HK-2 (cell line): ENCODE measurements around the gene MCRIP2.

Experiments
- DNase-seq: peaks from one replicate; pipeline ENCODE4 v3.0.0-alpha.2; 2018; ENCODE audit not compliant: unreplicated experiment

MCRIP2 gene

DNA sequence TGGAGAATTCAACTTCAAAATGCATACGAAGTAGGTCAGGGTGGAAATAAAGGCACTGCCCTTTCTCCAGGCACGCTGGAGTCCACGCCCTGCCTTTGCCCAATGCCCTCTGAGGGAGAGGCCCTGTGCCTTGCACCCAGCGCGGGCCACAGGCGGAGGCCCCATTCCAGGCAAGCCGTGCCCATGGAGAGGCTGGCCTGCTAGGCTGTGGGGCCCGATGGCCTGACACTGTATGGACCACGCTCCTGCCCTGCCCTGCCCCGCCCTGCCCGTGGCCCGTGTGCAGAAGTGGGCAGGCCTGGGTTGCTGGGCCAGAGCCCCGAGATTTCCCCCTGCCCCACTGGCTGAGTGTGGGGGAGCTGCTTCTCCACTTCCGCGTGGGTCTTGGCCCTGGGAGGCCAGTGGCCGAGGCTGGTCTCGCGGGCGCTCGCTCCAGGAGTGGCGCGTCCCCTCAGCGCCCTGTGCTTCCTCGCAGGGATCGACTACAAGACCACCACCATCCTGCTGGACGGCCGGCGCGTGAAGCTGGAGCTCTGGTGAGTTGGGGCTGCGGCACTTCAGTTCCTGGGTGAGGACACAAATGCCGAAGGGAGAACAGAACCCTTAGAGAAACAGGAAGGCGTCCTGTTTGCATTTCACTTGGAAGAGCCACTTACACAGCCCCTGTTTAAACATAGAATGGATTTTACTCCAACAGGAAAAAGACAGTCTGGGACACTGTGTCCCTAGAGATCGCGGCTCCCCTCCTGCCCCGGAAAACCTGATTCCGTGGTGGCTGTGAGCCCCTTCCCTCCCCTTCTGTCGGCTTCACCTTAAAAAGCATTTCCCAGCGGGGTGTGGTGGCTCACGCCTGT lies 24.7 kb upstream of the MCRIP2 start:
- no peak for DNase-seq

DNA sequence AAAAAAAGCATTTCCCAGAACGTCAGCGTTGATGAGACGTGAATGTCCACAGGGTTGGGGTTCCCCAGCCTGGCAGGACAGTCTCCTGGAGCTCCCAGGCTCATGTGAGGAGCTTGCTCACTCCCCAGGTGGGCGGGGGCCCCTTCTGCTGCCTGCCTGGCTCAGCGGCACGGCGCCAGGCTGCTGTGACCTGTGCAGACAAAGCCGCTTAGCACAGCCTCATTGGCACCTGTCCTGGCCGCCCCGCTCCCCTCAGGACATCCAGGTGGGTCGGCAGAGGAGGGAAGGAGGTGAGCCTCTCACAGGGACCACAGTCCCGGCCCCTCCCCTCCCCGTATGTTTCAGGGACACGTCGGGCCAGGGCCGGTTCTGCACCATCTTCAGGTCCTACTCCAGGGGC lies 23.8 kb upstream of the MCRIP2 start:
- DNase-seq, result no peak

DNA sequence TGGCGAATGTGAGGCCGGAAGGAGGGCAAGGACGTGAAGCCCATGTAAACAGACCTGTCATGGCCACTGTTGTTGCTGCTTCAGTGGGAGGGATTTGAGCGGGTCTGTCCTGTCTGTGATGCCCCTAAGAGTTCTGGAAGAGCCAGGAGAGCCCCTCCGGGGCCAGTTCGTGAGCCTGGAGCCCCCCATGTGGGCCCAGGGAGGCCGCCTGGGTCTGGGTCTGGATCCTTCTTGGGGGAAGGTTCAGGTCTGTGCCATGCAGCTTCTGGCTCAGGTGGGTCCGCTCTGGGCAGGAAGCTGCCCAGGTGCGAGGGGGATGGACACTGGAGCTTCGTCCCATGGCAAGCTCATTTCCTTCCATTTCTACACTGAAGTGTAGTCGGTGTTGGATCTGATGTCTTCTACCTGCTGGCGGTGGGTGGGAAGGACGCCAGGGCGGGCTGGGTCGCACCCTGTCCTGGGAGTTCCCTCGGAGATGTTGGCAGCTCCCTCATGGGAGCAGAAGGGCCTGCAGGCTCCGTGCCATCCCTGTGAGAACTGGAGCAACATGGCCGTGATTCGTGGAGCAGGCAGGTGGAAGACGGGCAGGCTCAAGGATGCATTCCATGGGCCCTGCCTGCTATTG lies 22.0 kb upstream of the MCRIP2 start:
- no peak for DNase-seq

GRCh38 chr16:620700-621525 lies 20.7 kb upstream of the MCRIP2 start:
- DNase-seq, result no peak

- DNase-seq, result no peak
Measured at GRCh38 chr16:621526-622105, 20.0 kb upstream of the MCRIP2 start.

DNA sequence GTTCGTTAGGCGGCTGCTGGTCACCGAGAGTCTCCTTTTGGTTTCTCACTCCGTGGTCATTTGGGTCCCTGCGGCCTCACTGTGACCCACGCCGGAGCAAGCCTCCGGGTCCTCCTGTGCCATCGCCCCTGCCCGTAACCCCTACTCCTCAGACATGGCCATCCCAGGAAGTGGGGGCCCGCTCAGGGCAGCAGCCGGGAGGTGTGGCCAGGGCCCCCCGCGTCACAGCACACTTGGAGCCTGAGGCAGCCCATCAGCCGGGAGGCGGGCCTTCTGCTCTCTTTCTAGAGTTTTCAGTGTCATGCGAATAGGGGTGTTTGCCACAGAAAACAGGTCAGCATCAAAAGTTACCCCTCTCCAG lies 18.7 kb upstream of the MCRIP2 start:
- DNase-seq, result no peak

DNA sequence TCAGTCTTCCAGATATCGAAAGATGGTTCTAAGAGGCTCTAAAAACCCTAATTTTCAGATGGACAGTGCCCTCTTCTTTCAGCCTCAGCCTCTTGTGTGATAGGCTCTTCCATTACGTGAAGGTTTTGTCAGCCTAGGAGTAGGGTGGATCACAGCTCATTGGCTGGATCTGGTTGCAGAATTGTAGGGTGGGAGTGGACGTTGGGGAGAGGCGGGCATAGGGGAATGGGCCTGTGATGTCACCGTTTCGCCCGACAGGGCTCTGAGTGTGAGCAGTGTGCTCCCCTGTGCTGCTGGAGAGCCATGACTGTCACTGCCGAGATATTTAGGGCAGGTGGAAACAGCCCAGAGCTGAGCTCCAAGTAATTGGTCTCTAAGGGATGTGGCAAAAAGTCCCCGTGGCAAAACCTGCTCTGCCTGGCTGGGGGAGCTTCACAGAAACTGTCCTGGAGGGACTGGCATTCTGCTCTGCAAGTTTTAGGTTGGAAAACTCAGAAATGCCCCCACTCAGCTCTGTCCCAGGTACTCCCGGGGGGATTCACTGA lies 17.0 kb upstream of the MCRIP2 start:
- DNase-seq, result no peak

GRCh38 chr16:625117-625976 lies 16.3 kb upstream of the MCRIP2 start:
- DNase-seq, result no peak

GRCh38 chr16:625977-626765 lies 15.5 kb upstream of the MCRIP2 start:
- no peak for DNase-seq

DNA sequence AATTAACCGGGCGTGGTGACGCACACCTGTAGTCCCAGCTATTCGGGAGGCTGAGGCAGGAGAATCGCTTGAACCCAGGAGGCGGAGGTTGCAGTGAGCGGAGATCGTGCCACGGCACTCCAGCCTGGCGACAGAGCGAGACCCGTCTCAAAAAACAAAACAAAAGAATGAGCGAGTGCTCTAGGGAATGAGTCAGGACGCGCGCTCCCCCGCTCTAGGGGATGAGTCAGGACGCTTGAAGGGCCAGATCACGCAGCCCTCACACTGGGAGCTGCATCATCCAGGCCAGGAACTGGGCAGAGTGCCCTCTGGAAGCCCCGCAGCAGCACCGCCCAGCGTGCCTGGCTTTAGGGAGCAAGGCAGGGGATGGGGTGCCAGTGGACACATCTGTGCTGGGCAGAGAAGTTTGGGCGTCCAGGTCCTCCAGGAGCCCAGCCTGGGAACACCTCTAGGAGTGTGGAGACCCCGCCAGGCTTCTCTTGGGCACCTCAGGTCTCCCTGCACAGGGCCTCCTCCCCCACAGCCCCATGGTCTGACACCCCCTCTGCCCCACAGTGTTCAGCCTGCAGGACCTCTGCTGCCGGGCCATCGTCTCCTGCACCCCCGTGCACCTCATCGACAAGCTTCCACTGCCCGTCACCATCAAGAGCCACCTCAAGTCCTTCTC lies 14.7 kb upstream of the MCRIP2 start:
- peak; percentile 87 for DNase-seq

DNA sequence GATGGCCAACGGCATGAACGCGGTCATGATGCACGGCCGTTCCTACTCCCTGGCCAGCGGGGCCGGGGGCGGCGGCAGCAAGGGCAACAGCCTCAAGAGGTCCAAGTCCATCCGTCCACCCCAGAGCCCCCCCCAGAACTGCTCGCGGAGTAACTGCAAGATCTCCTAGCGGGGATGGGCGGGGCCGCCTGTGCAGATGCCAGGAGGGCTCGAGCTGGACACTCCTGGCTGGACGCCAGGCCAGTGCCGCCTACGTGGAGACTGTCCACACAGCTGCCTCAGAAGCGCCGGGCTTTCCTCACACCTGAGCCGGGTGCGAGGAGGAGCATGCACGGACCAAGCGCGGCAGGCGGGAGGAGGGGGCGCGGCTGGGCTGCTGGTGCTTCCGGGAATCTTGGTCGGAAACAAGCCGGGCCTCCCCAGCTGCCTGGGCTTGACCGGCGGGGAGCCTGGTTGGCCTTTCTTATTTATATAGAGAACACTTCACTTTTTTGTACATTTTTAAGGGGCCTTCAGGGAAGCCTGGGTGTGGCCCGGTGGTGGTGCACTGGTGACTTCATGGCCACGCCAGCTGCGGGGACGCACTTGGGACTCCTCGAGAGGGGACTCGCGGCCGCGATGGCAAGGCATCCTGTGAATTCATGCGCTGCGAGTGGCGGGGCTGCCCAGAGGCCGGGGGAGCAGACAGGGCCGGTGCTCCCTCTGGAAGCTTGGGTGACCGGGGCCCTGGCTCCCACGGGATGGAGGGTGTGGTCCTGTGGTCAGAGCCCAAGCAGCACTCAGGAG lies 14.0 kb upstream of the MCRIP2 start:
- DNase-seq, result peak; percentile 86

DNA sequence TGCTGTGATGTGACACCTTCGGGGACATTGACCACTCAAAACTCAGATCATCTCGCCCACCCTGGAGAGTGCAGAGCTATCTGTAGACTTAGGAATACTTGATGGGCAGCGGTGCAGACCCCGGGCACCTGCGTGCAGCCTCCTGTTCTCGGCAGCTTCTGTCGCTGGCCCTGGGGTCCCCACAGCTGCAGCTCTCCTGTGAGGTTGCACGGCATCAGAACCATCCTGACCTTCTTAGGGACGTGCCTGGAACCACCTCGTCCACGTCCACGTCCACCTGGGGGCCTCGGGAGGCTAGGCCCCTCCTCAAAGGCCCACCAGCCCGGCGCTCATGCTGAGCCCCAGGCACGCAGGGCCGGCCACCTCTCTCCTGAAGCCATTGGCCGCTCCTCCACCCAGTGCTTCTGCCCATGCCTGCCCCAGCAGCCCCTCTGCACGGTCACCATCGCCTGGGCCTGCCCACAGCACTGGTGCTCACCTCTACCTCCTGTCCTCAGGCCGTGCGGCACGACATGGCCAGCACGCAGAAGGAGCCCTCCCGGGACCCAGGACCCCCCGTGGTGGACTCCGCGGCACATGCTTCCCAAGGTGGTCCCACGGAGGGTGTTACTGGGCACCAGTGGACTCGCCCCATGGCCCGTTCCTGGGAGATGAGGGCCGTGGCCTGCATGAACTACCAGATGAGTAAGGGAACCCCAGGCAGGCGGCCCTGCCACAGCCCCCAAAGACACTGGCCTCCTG lies 13.1 kb upstream of the MCRIP2 start:
- no peak for DNase-seq

- DNase-seq, result no peak
Measured at GRCh38 chr16:629185-629832, 12.3 kb upstream of the MCRIP2 start.

- DNase-seq, result no peak
Measured at GRCh38 chr16:629833-630248, 11.8 kb upstream of the MCRIP2 start.

DNA sequence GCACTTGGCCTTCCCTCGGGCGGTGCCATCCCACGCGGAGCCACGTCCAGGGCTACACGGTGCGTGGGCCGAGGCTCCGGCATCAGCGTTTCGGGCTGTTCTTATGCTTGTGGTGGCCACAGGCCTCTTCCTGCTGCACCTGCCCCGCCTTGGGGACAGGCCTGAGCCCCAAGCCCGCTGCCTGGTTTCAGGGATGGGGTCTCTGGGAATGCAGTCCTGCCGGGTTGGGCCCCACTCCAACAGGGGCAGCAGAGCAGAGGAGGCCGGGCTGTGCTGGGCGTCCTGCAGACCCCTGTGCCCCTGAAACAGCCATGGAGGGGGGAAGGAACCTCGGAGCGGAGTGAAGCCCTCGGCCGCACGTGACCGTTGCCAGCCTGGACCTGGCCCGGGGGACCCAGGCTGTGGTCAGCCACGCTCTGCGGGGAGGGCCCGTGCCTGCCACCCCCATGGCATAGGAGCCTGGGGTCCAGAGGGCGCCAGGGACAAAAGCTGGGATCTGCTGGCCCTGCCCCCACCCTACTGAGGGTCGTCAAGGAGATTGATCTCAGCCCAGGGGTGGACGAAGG lies 11.3 kb upstream of the MCRIP2 start:
- DNase-seq, result no peak

DNA sequence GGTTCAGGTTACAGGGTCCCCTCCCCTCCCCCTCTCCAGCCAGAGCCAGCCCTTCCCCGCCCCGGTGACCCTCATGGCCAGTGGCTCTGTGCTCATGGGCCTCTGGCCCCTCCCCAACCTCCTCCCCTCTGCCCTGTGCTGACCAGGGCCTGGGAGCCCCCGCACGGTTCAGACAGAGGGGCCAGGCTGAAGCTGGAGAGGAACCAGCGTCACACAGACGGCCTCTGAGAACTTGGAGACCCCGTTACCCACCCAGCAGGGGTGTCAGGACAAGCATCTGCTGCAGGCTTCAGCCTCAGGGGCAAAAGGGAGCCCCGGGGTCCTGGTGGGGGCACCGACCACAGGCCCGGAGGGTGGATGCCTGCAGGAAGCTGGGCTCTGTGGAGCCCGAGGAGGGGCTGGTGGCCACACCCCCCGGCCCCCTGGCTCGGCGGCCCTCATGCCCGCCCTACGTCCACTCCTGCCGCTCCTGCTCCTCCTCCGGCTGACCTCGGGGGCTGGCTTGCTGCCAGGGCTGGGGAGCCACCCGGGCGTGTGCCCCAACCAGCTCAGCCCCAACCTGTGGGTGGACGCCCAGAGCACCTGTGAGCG lies 10.7 kb upstream of the MCRIP2 start, which contains the start of gene WFIKKN1:
Gene WFIKKN1, plus strand, starts transcription at position 171 of the 591 bp plus-strand sequence. Its CDS starts 269 bp downstream, at position 440.
- no peak for DNase-seq
